GM12892 (cell line): Measurements from ENCODE around the gene ALOX5.
A peak's percentile ranks its signal among the peaks of the same experiment; 100 is the strongest.

ENCODE experiments used
- POLR2AphosphoS5 ChIP-seq: IDR thresholded peaks from 2 replicates; pipeline ENCODE4 v1.6.1; 2011; ENCODE audit warnings: low read depth, low read length, control low read depth
- TAF1 ChIP-seq: IDR thresholded peaks from 2 replicates; pipeline ENCODE4 v1.6.1; 2011; ENCODE audit warnings: low read depth, mild to moderate bottlenecking, control low read depth, low read length, borderline replicate concordance

GRCh38 chr10:45373003-45373575 lies 927 bp upstream of the ALOX5 start:
- TF ChIP-seq TAF1 (0 out of 2 replicates have a peak, but pooled peaks have one; percentile 12), POLR2AphosphoS5 (peak; percentile 24; the same call in 1 of the 2 replicates)
